ENCODE data around the gene DHRS3. TPM values are rescaled to one million over a fixed set of nuclear protein-coding genes. Genes with fewer than 3 reads are reported as not detected.

Gene DHRS3
- total and polyA plus RNA-seq, 2 of the 13 experiments (the other 11 are each of a cell fraction or from before 2014, with no cell fraction given), result 48.5 to 90.5 TPM

DNA sequence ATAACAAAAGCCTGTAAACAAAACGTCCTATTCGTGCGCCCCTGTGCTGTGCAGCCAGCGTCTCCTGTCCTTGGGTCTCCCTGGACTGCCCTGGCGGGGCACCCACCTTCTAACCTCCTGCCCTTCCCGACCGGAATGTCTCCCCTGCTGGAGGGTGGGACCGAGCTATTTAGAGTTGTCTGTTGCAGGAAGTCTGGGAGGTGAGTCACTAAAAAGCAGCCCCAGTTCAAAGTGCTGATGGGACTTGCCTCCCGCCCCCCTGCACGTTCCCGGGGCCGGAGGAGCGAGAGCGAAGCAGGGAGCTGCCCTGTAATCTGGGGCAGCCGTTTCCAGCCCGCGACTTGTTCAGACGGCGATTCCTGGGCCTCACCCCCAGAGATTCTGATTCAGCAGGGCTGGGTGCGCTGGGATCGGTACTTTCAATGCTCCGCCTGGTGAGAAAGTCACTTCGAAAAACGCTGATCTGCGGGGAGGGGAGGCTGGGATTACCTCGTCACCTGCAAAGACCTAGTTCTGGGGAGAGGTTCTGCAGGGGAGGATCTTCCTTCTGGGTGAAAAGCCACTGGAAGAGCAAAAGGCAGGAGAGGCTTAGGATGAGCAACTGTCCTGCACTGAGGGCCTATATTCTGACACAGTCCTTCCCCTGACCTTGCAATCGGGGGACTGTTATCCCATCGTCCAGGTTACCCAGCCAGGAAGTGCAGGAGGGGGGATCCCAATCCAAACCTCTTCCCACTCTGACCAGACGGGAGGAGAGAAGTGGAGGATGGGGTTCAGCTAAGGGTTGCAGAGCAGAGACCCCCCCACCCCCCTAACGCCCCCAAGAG lies 1.2 kb upstream of the DHRS3 start (continued):
- TF ChIP-seq, protein P1, sequence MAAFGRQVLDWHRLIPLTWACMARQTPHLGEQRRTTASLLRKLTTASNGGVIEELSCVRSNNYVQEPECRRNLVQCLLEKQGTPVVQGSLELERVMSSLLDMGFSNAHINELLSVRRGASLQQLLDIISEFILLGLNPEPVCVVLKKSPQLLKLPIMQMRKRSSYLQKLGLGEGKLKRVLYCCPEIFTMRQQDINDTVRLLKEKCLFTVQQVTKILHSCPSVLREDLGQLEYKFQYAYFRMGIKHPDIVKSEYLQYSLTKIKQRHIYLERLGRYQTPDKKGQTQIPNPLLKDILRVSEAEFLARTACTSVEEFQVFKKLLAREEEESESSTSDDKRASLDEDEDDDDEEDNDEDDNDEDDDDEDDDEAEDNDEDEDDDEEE (CRISPR knock-in tag; IDR thresholded peaks at IDR 0.05), result no peak
- TF ChIP-seq, protein P2, sequence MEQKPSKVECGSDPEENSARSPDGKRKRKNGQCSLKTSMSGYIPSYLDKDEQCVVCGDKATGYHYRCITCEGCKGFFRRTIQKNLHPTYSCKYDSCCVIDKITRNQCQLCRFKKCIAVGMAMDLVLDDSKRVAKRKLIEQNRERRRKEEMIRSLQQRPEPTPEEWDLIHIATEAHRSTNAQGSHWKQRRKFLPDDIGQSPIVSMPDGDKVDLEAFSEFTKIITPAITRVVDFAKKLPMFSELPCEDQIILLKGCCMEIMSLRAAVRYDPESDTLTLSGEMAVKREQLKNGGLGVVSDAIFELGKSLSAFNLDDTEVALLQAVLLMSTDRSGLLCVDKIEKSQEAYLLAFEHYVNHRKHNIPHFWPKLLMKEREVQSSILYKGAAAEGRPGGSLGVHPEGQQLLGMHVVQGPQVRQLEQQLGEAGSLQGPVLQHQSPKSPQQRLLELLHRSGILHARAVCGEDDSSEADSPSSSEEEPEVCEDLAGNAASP (CRISPR knock-in tag; IDR thresholded peaks at IDR 0.05; ENCODE audit: borderline replicate concordance), result peak; percentile 88; the same call in 1 of the 2 replicates
- TF ChIP-seq, protein P3, sequence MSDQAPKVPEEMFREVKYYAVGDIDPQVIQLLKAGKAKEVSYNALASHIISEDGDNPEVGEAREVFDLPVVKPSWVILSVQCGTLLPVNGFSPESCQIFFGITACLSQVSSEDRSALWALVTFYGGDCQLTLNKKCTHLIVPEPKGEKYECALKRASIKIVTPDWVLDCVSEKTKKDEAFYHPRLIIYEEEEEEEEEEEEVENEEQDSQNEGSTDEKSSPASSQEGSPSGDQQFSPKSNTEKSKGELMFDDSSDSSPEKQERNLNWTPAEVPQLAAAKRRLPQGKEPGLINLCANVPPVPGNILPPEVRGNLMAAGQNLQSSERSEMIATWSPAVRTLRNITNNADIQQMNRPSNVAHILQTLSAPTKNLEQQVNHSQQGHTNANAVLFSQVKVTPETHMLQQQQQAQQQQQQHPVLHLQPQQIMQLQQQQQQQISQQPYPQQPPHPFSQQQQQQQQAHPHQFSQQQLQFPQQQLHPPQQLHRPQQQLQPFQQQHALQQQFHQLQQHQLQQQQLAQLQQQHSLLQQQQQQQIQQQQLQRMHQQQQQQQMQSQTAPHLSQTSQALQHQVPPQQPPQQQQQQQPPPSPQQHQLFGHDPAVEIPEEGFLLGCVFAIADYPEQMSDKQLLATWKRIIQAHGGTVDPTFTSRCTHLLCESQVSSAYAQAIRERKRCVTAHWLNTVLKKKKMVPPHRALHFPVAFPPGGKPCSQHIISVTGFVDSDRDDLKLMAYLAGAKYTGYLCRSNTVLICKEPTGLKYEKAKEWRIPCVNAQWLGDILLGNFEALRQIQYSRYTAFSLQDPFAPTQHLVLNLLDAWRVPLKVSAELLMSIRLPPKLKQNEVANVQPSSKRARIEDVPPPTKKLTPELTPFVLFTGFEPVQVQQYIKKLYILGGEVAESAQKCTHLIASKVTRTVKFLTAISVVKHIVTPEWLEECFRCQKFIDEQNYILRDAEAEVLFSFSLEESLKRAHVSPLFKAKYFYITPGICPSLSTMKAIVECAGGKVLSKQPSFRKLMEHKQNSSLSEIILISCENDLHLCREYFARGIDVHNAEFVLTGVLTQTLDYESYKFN (CRISPR knock-in tag; conservative IDR thresholded peaks at IDR 0.05), result peak; percentile 78; the same call in 1 of the 2 replicates
- TF ChIP-seq KDM4B (CRISPR knock-in tag; IDR thresholded peaks at IDR 0.05) (peak; percentile 86), SRY (CRISPR knock-in tag; IDR thresholded peaks at IDR 0.05) (no peak), ZNF746 (CRISPR knock-in tag; IDR thresholded peaks at IDR 0.05) (peak; percentile 98), MED8 (CRISPR knock-in tag; IDR thresholded peaks at IDR 0.05; ENCODE audit: insufficient replicate concordance) (peak; percentile 83), BCL6 (CRISPR knock-in tag; IDR thresholded peaks at IDR 0.05) (peak; percentile 94), SMARCC2 (IDR thresholded peaks at IDR 0.05) (no peak), ZNF619 (CRISPR knock-in tag; IDR thresholded peaks at IDR 0.05) (no peak; the same call in 1 of the 2 replicates), NFYB (CRISPR knock-in tag; IDR thresholded peaks at IDR 0.05) (no peak)
- TF ChIP-seq, protein P4, sequence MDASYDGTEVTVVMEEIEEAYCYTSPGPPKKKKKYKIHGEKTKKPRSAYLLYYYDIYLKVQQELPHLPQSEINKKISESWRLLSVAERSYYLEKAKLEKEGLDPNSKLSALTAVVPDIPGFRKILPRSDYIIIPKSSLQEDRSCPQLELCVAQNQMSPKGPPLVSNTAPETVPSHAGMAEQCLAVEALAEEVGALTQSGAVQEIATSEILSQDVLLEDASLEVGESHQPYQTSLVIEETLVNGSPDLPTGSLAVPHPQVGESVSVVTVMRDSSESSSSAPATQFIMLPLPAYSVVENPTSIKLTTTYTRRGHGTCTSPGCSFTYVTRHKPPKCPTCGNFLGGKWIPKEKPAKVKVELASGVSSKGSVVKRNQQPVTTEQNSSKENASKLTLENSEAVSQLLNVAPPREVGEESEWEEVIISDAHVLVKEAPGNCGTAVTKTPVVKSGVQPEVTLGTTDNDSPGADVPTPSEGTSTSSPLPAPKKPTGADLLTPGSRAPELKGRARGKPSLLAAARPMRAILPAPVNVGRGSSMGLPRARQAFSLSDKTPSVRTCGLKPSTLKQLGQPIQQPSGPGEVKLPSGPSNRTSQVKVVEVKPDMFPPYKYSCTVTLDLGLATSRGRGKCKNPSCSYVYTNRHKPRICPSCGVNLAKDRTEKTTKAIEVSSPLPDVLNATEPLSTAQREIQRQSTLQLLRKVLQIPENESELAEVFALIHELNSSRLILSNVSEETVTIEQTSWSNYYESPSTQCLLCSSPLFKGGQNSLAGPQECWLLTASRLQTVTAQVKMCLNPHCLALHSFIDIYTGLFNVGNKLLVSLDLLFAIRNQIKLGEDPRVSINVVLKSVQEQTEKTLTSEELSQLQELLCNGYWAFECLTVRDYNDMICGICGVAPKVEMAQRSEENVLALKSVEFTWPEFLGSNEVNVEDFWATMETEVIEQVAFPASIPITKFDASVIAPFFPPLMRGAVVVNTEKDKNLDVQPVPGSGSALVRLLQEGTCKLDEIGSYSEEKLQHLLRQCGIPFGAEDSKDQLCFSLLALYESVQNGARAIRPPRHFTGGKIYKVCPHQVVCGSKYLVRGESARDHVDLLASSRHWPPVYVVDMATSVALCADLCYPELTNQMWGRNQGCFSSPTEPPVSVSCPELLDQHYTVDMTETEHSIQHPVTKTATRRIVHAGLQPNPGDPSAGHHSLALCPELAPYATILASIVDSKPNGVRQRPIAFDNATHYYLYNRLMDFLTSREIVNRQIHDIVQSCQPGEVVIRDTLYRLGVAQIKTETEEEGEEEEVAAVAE (CRISPR knock-in tag; IDR thresholded peaks at IDR 0.05; ENCODE audit: borderline replicate concordance), result peak; percentile 70; the same call in 1 of the 2 replicates
- TF ChIP-seq, protein P5, sequence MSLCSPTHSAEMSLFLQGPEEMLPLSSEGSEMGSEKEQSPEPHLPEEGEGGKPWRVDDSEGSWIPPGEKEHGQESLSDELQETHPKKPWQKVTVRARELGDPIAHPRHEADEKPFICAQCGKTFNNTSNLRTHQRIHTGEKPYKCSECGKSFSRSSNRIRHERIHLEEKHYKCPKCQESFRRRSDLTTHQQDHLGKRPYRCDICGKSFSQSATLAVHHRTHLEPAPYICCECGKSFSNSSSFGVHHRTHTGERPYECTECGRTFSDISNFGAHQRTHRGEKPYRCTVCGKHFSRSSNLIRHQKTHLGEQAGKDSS (CRISPR knock-in tag; IDR thresholded peaks at IDR 0.05; ENCODE audit: borderline replicate concordance, low read depth), result no peak
- TF ChIP-seq, protein P6, sequence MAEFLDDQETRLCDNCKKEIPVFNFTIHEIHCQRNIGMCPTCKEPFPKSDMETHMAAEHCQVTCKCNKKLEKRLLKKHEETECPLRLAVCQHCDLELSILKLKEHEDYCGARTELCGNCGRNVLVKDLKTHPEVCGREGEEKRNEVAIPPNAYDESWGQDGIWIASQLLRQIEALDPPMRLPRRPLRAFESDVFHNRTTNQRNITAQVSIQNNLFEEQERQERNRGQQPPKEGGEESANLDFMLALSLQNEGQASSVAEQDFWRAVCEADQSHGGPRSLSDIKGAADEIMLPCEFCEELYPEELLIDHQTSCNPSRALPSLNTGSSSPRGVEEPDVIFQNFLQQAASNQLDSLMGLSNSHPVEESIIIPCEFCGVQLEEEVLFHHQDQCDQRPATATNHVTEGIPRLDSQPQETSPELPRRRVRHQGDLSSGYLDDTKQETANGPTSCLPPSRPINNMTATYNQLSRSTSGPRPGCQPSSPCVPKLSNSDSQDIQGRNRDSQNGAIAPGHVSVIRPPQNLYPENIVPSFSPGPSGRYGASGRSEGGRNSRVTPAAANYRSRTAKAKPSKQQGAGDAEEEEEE (CRISPR knock-in tag; IDR thresholded peaks at IDR 0.05; ENCODE audit: borderline replicate concordance), result no peak
